Endothelial cell of umbilical vein (primary cell): Measurements from ENCODE around the gene TMEM120A.

Source experiments
- CTCF ChIP-seq, 2 donors: IDR thresholded peaks; 1 replicate in 1 of 2; 2 replicates in 1 of 2; pipeline ENCODE4 v1.5.1; 2011; ENCODE audit warnings: low read length in 2 of 2, mild to moderate bottlenecking in 2 of 2, moderate library complexity in 2 of 2, control low read depth in 1 of 2, inconsistent platforms in 1 of 2, low read depth in 1 of 2; ENCODE audit not compliant: insufficient read depth in 1 of 2; ENCODE audit errors: extremely low read depth in 1 of 2
- EZH2 ChIP-seq: IDR thresholded peaks from 2 replicates; pipeline ENCODE4 v1.6.1; 2012; ENCODE audit warnings: borderline replicate concordance, low read depth, mild to moderate bottlenecking, moderate library complexity, low read length, inconsistent platforms; ENCODE audit not compliant: severe bottlenecking
- GATA2 ChIP-seq: IDR thresholded peaks from 2 replicates; pipeline ENCODE4 v1.7.0; 2011; ENCODE audit warnings: low read depth, mild to moderate bottlenecking, moderate library complexity, mixed read lengths, low read length; ENCODE audit not compliant: insufficient read length, insufficient read depth
- MAX ChIP-seq: IDR thresholded peaks from 2 replicates; pipeline ENCODE4 v1.6.1; 2011; ENCODE audit not compliant: insufficient read depth, insufficient read length
- MYC ChIP-seq: IDR thresholded peaks from one replicate; pipeline ENCODE4 v1.6.1; 2011; ENCODE audit warnings: mild to moderate bottlenecking, low read depth, low read length
- POLR2A ChIP-seq: IDR thresholded peaks from 2 replicates; pipeline ENCODE4 v1.6.1; 2012; ENCODE audit warnings: low read depth, mild to moderate bottlenecking, control low read depth, low read length
- POLR2AphosphoS5 ChIP-seq: IDR thresholded peaks from 2 replicates; pipeline ENCODE4 v1.6.1; 2012; ENCODE audit warnings: low read depth, mild to moderate bottlenecking, control low read depth, low read length, moderate library complexity; ENCODE audit not compliant: insufficient read depth

GRCh38 chr7:75938921-75939320, 55.5 kb downstream of the TMEM120A start:
- no peak for TF ChIP-seq POLR2A
- TF ChIP-seq POLR2AphosphoS5: no peak
- TF ChIP-seq CTCF (IDR thresholded peaks at IDR 0.05; ENCODE audit: extremely low read depth in 1 of 2, insufficient read depth in 1 of 2, low read depth in 1 of 2, low read length in 2 of 2): no peak
- no peak for TF ChIP-seq EZH2
- TF ChIP-seq GATA2: no peak
- no peak for TF ChIP-seq MYC
- no peak for TF ChIP-seq MAX
